SHP77 (cell line): ENCODE measurements around the gene HINFP.
"Not testable (repeated sequence)": the region's sequence is repeated elsewhere in the genome, so short reads cannot be mapped to it uniquely, and the experiment has no call there.

Source experiments
- DNase-seq, 2 experiments: peaks; one replicate each; lab custom pipeline; 2025; lab: John Stamatoyannopoulos, UW

Gene HINFP

DNA sequence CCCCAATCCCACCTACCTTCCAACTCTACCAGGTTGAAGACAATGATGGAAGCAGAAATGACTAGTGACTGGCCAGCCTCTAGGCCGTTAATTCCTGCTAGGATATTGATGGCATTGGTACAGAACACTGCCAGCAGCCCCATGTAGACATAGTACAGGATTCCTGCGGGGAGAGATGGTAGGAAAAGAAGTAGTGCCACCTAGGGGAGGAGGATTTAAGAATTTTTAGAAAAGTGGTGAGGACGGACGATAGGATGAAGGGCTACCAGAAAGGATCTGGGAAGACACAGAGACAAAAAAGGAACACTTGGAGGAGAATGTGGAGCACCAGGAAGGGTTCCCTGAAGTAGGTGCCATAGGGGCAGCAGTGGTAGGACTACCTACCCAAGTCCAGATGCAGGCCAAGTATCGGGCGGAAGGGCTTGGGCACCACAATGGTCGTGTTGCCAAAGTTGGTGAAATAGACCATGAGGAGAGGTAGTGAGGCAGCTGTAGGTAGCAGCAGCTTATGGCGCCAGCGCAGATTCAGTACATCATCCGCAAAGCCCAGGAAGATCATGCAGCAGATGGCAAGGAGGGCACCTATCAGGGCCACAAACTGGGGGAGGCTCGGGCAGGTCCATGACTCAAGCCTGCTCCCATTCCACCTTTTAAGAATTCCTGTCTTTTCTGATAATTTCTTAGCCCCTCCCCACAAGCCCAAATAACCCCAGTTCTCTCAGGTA is 21.0 kb upstream of the HINFP start:
- DNase-seq, result peak; percentile 32 to 39

GRCh38 chr11:119100994-119101758 is 20.2 kb upstream of the HINFP start:
- DNase-seq, result no peak

DNA sequence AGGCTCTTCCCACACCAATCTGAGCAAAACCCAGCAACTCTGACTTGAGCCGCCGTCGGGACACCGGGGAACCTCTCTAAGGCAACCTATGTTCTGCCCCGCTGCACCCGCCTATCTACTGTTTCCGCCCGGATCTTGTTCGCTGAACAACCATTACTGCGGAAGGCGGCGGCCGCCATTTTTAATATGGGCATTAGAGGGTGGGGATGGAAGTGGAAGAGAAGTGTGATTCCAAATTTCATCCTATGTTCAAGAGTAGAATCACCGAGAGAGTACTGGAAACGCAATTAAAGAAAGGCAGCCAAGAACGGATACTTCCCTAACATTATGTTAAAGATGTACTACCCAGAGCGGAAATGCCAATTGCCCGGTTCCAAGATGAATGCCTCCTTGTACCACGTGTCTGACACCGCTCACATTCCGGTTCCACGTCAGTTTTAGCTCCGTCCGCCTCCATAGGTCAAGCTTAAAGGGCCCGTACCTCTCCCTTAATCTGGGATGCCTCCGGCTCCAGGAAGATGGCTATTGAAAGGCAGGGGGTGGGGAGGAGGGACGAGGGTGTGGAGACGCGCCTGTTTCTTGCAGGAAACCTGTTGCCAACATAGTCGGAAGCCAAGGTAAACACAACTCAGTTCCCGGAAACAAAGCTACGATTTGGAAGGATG is 19.5 kb upstream of the HINFP start, which contains the start of gene DPAGT1:
DPAGT1 (minus strand) TSS at position 95 of the 665 bp plus-strand sequence. CDS start 198 bp downstream, outside the sequence.
- DNase-seq, result peak; percentile 97

GRCh38 chr11:119103161-119103664 is 18.2 kb upstream of the HINFP start:
- not testable (repeated sequence) for DNase-seq

DNA sequence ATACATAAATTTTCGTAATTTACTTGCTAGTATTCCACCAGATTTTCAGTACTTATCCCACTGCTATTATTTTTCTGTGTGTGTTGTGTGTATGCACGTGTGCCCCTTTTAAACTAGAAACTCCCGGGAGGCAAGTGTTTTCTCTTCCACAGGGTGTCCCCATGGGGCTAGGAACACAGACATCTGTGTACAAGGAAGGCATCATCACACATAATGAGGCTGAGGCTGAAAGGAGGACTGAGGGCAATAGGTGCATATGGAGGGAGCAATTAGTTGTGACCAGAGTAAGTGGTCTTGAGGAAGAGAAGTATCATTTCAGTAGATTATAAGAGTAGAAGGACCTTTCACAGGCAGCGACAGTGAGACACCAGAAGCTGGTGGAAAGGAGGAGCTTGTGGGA is 17.6 kb upstream of the HINFP start:
- no peak for DNase-seq

- peak; percentile 77 to 88 for DNase-seq
Observed at GRCh38 chr11:119106564-119107537, 14.5 kb upstream of the HINFP start, which contains the start of gene C2CD2L. Gene C2CD2L, plus strand, starts transcription at chr11:119107344. Its CDS starts 398 bp downstream, at chr11:119107742.

GRCh38 chr11:119107538-119108145 is 13.7 kb upstream of the HINFP start:
- no peak for DNase-seq

DNA sequence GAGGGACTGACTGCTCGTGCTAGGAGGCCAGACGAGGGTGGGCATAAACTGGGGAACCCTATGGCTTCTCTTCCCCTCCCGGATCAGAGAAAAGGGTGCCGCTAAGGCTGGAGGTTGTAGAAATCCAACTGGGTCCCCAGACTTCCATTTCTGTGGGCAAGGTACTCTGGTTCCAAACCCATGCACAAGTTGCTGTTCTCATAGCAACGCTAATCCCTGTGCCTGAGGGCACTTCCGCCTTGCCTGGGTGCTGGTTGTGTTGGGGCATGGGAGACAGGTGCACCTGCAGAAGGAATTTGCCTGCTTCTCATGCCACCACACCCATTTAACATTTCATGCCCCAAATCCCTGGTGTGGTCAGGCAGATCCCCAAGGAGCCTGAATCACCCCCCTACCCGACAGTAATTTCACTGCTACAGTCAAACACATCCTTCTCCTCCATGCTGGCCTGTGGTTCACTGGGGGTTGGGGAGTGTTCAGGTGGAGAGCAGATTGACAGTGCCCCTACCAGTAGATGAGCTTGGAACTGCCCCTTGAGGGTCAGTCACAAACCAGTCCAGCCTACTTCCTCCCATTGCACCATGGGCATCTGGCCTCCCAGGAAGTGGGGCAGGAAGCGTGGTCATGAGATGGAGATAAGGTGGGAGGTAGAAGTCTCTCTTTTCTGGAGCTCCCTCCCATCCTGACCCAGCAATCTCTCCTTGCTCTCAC is 13.1 kb upstream of the HINFP start:
- DNase-seq, result peak in 1 of 2 experiments; percentile 57

DNA sequence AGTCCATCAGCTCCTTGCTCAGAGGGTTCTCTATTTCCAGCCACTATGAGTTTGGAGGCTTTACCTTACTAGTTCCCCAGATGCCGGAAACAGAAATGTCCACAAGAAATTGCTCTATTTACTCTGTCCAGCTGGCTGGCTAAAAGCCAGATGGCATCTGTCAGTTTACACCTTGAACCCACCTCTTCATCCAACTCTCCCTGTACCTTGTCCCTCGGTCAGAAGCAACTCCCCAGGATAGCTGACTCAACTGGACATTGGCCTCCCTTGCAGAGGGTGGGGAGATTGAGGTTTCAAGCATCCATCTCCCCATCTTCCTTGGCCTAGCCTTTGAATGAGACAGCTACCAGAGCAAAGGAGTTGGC is 12.5 kb upstream of the HINFP start:
- no peak for DNase-seq

- no peak for DNase-seq
Observed at GRCh38 chr11:119109843-119110242, 11.5 kb upstream of the HINFP start.

GRCh38 chr11:119110439-119110838 is 10.9 kb upstream of the HINFP start:
- no peak for DNase-seq

- no peak for DNase-seq
Observed at GRCh38 chr11:119111361-119111925, 9.9 kb upstream of the HINFP start.

DNA sequence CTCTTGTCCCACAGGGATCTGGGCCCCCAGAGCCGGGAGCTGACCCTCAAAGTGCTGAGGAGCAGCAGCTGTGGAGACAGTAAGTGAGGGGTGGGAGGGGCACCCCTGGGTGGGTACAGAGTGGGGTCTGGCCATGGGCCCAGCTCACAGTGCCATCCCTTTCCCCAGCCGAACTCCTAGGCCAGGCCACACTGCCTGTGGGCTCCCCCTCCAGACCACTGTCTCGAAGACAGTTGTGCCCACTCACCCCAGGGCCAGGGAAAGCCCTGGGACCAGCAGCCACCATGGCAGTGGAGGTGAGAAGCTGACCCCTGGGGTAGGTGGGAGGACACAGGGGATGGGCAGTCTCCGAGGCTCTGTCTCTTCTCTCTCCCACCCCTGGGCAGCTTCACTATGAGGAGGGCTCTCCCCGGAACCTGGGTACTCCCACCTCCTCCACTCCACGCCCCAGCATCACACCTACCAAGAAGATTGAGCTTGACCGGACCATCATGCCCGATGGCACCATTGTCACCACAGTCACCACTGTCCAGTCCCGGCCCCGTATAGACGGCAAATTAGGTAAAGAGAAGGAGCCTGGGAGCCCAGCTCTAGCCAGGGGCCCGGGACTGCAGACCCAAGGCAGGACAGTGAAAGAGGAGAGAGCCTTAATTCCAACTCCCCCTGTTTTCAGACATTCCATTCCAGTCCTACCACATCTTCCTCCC is 8.9 kb upstream of the HINFP start:
- DNase-seq, result no peak

DNA sequence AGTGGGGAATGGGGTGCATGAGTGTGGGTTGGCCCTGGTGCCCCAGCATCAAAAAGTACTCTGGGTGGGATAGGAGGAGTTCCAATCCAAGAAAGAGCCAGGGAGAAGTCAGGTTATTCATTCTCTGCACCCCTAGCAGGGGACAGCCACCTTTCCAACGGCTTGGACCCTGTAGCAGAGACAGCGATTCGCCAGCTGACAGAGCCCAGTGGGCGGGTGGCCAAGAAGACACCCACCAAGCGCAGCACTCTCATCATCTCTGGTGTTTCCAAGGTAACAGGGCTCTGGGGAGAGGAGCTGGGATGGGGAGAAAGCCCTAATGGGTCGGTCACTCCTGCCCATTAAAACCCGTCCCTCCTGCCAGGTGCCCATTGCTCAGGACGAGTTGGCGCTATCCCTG is 7.7 kb upstream of the HINFP start:
- no peak for DNase-seq

- DNase-seq, result no peak
Observed at GRCh38 chr11:119114351-119114750, 7.0 kb upstream of the HINFP start.

- no peak for DNase-seq
Observed at GRCh38 chr11:119115484-119116234, 5.7 kb upstream of the HINFP start.

GRCh38 chr11:119116235-119116594 is 5.2 kb upstream of the HINFP start:
- DNase-seq, result no peak

- no peak for DNase-seq
Observed at GRCh38 chr11:119116601-119117000, 4.8 kb upstream of the HINFP start.
